Endothelial cell of umbilical vein (primary cell): ENCODE measurements around the gene ADSS1. TPM values are rescaled to one million over a fixed set of nuclear protein-coding genes. Genes with fewer than 3 reads are reported as not detected.

Experiments
- BruUV-seq: library from RNA; stranded (reverse); fragments of 400-500 nt; replicated peaks from 2 replicates; lab custom pipeline; 2021; lab: Mats Ljungman, UMichigan
- CTCF ChIA-PET: fragments of 300-600, 350-600 bp; sonication (Branson Sonifier 250); formaldehyde crosslinking; loops from one replicate; lab custom pipeline; 2021; ENCODE audit warnings: antibody characterized with exemption, inconsistent platforms; lab: Charles Lee
- POLR2A ChIA-PET: fragments of 300-600, 350-600 bp; sonication (Branson Sonifier 250); formaldehyde crosslinking; loops from one replicate; lab custom pipeline; 2021; ENCODE audit warnings: antibody characterized with exemption, inconsistent platforms; lab: Charles Lee
- DNase-seq: peaks from one replicate; pipeline ENCODE4 v3.0.0-alpha.2; 2011; ENCODE audit warnings: low read depth, low spot score
- FAIRE-seq: peaks from 2 replicates; lab custom pipeline; 2011; peaks lifted over from hg19 to GRCh38; lab: Jason Lieb, UNC
- H2AFZ ChIP-seq: 2 replicates; pipeline ENCODE4 v1.6.0; 2012; ENCODE audit warnings: low read depth, low read length, control low read depth, inconsistent platforms
- H3K27ac ChIP-seq: 2 replicates; pipeline ENCODE4 v1.5.1; 2011; ENCODE audit warnings: low read depth, mild to moderate bottlenecking, control low read depth, low read length, moderate library complexity; ENCODE audit not compliant: insufficient read depth
- H3K27me3 ChIP-seq, 2 experiments: 2 replicates each; pipeline versions ENCODE4 v1.6.0 to v1.6.1; 2011; ENCODE audit warnings: low read length in 2 of 2, mixed read lengths in 1 of 2; ENCODE audit not compliant: control insufficient read depth in 2 of 2, insufficient read depth in 2 of 2
- H3K36me3 ChIP-seq, 2 experiments: 2 replicates in 1 of 2; 3 replicates in 1 of 2; pipeline ENCODE4 v1.5.1; 2011; ENCODE audit warnings: low read length in 2 of 2, mild to moderate bottlenecking in 1 of 2, moderate library complexity in 1 of 2; ENCODE audit not compliant: control insufficient read depth in 2 of 2, insufficient read depth in 2 of 2; ENCODE audit errors: extremely low read depth in 1 of 2
- H3K4me1 ChIP-seq: 3 replicates; pipeline ENCODE4 v1.5.1; 2011; ENCODE audit warnings: mild to moderate bottlenecking, low read length; ENCODE audit not compliant: control insufficient read depth, insufficient read depth; ENCODE audit errors: extremely low read depth
- H3K4me2 ChIP-seq: 2 replicates; pipeline ENCODE4 v1.6.1; 2011; ENCODE audit warnings: low read length, control low read depth, mixed read lengths; ENCODE audit not compliant: insufficient read depth
- H3K4me3 ChIP-seq, 3 experiments: fragments of 200-600 bp in 1 of 3; sonication (generic), shearing (Covaris generic) in 1 of 3; replicated peaks in 1 of 3; 2 replicates each; pipeline ENCODE4 v1.5.1; 2011 to 2016; ENCODE audit warnings: control low read depth in 3 of 3, low read length in 3 of 3, mild to moderate bottlenecking in 2 of 3, inconsistent platforms in 1 of 3, low read depth in 1 of 3, moderate library complexity in 1 of 3; ENCODE audit not compliant: insufficient read depth in 1 of 3
- H3K79me2 ChIP-seq: 2 replicates; pipeline ENCODE4 v1.6.0; 2012; ENCODE audit warnings: low read length, inconsistent platforms; ENCODE audit not compliant: control insufficient read depth, insufficient read depth
- H3K9ac ChIP-seq: replicated peaks from 2 replicates; pipeline ENCODE3; 2011; ENCODE audit warnings: low read length, control low read depth; ENCODE audit not compliant: insufficient read depth; ENCODE audit errors: extremely low read depth
- H3K9me1 ChIP-seq: replicated peaks from 3 replicates; pipeline ENCODE4 v1.6.0; 2011; ENCODE audit warnings: mild to moderate bottlenecking, low read length; ENCODE audit not compliant: control insufficient read depth, insufficient read depth; ENCODE audit errors: extremely low read depth
- H3K9me3 ChIP-seq: replicated peaks from 2 replicates; pipeline ENCODE4 v1.5.1; 2012; ENCODE audit warnings: low read length, inconsistent platforms; ENCODE audit not compliant: control insufficient read depth, insufficient read depth
- H4K20me1 ChIP-seq: replicated peaks from 2 replicates; pipeline ENCODE3; 2011; ENCODE audit warnings: mild to moderate bottlenecking, low read length; ENCODE audit not compliant: control insufficient read depth, insufficient read depth; ENCODE audit errors: extremely low read depth
- EZH2 ChIP-seq: IDR thresholded peaks from 2 replicates; pipeline ENCODE4 v1.6.1; 2012; ENCODE audit warnings: borderline replicate concordance, low read depth, mild to moderate bottlenecking, moderate library complexity, low read length, inconsistent platforms; ENCODE audit not compliant: severe bottlenecking
- FOS ChIP-seq: IDR thresholded peaks from 2 replicates; pipeline ENCODE4 v1.6.1; 2011; ENCODE audit warnings: mild to moderate bottlenecking, low read length, moderate library complexity, borderline replicate concordance; ENCODE audit not compliant: insufficient read depth
- GATA2 ChIP-seq: IDR thresholded peaks from 2 replicates; pipeline ENCODE4 v1.7.0; 2011; ENCODE audit warnings: low read depth, mild to moderate bottlenecking, moderate library complexity, mixed read lengths, low read length; ENCODE audit not compliant: insufficient read length, insufficient read depth
- JUN ChIP-seq: IDR thresholded peaks from 2 replicates; pipeline ENCODE4 v1.6.1; 2011; ENCODE audit warnings: borderline replicate concordance, low read depth; ENCODE audit not compliant: insufficient read length, insufficient read depth
- MYC ChIP-seq: IDR thresholded peaks from one replicate; pipeline ENCODE4 v1.6.1; 2011; ENCODE audit warnings: mild to moderate bottlenecking, low read depth, low read length
- POLR2A ChIP-seq: IDR thresholded peaks from 2 replicates; pipeline ENCODE4 v1.6.1; 2012; ENCODE audit warnings: low read depth, mild to moderate bottlenecking, control low read depth, low read length
- POLR2AphosphoS5 ChIP-seq: IDR thresholded peaks from 2 replicates; pipeline ENCODE4 v1.6.1; 2012; ENCODE audit warnings: low read depth, mild to moderate bottlenecking, control low read depth, low read length, moderate library complexity; ENCODE audit not compliant: insufficient read depth
- dilution Hi-C: fragments of 300-500 bp; cut with MboI; formaldehyde crosslinking; loops from one replicate; pipeline ENCODE4 v1.15.0; 2019; ENCODE audit warnings: low sequenced_read_pairs; ENCODE audit not compliant: extremely low pct_ligation_motif_present
- intact Hi-C: fragments of 100-400 bp; cut with micrococcal nuclease; formaldehyde crosslinking; loops from one replicate; pipeline ENCODE4 v1.10.0; 2022
- polyA plus RNA-seq, 4 experiments: library from polyadenylated mRNA; depleted of rRNA in 3 of 4; stranded (reverse) in 3 of 4; unstranded in 1 of 4; fragments of >200 nt; gene quantifications; 2 replicates each; pipeline versions ENCODE4 v1.2.1 to v1.2.3, GENCODE V29; 2011 to 2012; ENCODE audit warnings: missing spikeins in 1 of 4
- total RNA-seq: library from RNA; stranded (reverse); gene quantifications from 2 replicates; pipeline ENCODE4 v1.2.3, GENCODE V29; 2021
- TF ChIP-seq, protein P1 (sequence below): IDR thresholded peaks from 2 replicates; pipeline ENCODE4 v1.6.1; 2011; ENCODE audit not compliant: insufficient read depth, insufficient read length
- TF ChIP-seq, protein P2 (sequence below), 2 donors: IDR thresholded peaks; 1 replicate in 1 of 2; 2 replicates in 1 of 2; pipeline ENCODE4 v1.5.1; 2011; ENCODE audit warnings: low read length in 2 of 2, mild to moderate bottlenecking in 2 of 2, moderate library complexity in 2 of 2, control low read depth in 1 of 2, inconsistent platforms in 1 of 2, low read depth in 1 of 2; ENCODE audit not compliant: insufficient read depth in 1 of 2; ENCODE audit errors: extremely low read depth in 1 of 2

ADSS1 gene
- total and polyA plus RNA-seq, 2 donors (not counting 3 experiments of a cell fraction or from before 2014, with no cell fraction given) = 1.9 TPM

DNA sequence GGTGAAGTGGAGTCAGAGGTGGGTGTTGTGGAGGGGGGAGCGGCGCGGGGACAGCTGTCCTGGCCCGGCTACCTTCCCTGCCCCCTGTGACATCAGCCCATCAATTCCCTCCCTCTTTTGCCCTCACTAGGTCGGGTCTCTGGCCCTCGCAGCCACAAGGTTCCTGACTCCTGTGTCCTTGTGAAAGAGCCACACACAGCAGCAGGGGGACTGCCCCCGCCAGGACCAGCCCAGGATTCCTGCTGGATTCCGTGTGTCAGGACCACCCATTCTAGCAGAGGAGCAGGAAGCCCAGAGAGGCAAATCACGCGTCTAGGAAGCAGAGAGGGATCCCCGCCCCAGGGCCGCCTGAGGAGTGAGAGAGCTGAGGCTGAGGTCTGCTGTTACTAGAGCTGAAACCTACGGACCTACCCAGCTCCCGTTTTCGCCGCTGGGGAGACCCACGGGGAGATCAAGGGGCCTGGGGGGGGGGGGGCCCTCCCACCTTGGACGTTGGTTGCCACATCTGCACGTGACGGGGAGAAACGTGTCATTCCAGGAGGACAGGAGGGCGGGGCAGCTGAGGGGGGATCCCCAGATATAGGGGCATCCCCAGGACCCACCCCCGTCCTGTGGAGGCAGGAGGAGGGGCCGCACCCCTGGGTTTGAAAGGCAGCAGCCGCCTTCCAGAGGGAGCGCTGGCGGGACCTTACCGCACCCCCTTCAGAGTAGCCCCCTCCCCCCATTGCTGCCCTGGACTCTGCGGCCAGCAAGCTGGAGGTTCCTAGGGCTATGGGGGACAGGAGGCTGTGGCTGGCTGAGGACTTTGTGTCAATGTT, 47.1 kb upstream of the ADSS1 start:
- H3K4me3 ChIP-seq = peak overlapping the region in 2 of 3 experiments; percentile 19 to 38

More for the DNA sequence above, 47.1 kb upstream of the ADSS1 start:
- peak overlapping the region; percentile 77 for H2AFZ ChIP-seq
- peak; percentile 28 for DNase-seq
- H3K4me2 ChIP-seq = peak overlapping the region; percentile 58
- H3K36me3 ChIP-seq = no peaks in the 10 kb centered on the region
- peak overlapping the region; percentile 95 for H3K27ac ChIP-seq
- FAIRE-seq = no peak
- H3K9me1 ChIP-seq = no peaks in the 10 kb centered on the region
- BruUV-seq = no TSS peak
- intact Hi-C loops (loop anchor here (1.0 to 5.0 kb wide), 3 partner anchors 12 to 815 kb away; partner anchors contain the start of genes INF2 and TEDC1), dilution Hi-C loops (no loop called here)
- H3K9ac ChIP-seq = peak overlapping the region; percentile 74
- H3K27me3 ChIP-seq = no peaks in the 10 kb centered on the region
- no peaks in the 10 kb centered on the region for H4K20me1 ChIP-seq
- no peaks in the 10 kb centered on the region for H3K9me3 ChIP-seq
- TF ChIP-seq, protein P1, sequence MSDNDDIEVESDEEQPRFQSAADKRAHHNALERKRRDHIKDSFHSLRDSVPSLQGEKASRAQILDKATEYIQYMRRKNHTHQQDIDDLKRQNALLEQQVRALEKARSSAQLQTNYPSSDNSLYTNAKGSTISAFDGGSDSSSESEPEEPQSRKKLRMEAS = no peak
- no peak for TF ChIP-seq POLR2A
- no peak for TF ChIP-seq POLR2AphosphoS5
- TF ChIP-seq FOS = no peak
- TF ChIP-seq GATA2 = no peak
- TF ChIP-seq EZH2 = no peak
- TF ChIP-seq MYC = no peak
- TF ChIP-seq, protein P2, sequence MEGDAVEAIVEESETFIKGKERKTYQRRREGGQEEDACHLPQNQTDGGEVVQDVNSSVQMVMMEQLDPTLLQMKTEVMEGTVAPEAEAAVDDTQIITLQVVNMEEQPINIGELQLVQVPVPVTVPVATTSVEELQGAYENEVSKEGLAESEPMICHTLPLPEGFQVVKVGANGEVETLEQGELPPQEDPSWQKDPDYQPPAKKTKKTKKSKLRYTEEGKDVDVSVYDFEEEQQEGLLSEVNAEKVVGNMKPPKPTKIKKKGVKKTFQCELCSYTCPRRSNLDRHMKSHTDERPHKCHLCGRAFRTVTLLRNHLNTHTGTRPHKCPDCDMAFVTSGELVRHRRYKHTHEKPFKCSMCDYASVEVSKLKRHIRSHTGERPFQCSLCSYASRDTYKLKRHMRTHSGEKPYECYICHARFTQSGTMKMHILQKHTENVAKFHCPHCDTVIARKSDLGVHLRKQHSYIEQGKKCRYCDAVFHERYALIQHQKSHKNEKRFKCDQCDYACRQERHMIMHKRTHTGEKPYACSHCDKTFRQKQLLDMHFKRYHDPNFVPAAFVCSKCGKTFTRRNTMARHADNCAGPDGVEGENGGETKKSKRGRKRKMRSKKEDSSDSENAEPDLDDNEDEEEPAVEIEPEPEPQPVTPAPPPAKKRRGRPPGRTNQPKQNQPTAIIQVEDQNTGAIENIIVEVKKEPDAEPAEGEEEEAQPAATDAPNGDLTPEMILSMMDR (IDR thresholded peaks at IDR 0.05; ENCODE audit: extremely low read depth in 1 of 2, insufficient read depth in 1 of 2, low read depth in 1 of 2, low read length in 2 of 2) = no peak
- TF ChIP-seq JUN = no peak
- H3K79me2 ChIP-seq = no peaks in the 10 kb centered on the region
- ChIA-PET CTCF (interaction anchor here (0.6 to 2.2 kb wide), 4 partner anchors 11 to 32 kb away, joined by 3 to 19 read pairs (median 4); no protein-coding TSS in a partner anchor), POLR2A (no interaction called here)
- H3K4me1 ChIP-seq = peaks cover 35% of the 10 kb centered on the region
